Sigmoid colon (tissue), 4 donors: ENCODE measurements around the gene MC1R.

Source experiments
- EP300 ChIP-seq, 4 donors: sonication (generic); formaldehyde crosslinking; IDR thresholded peaks; one replicate each; pipeline ENCODE4 v1.6.1; 2017; ENCODE audit warnings: antibody characterized with exemption in 4 of 4
- POLR2A ChIP-seq, 2 donors: fragments of 450-650 bp; IDR thresholded peaks; one replicate each; pipeline ENCODE4 v1.6.1; 2016; ENCODE audit warnings: antibody characterized with exemption in 2 of 2, mild to moderate bottlenecking in 2 of 2, moderate library complexity in 2 of 2
- TF ChIP-seq, protein P1 (sequence below), 4 experiments: fragments of 450-650 bp in 3 of 4; fragments of 200-600 bp in 1 of 4; IDR thresholded peaks; one replicate each; pipeline ENCODE4 v1.5.1; 2016 to 2019; ENCODE audit warnings: antibody characterized with exemption in 4 of 4, mild to moderate bottlenecking in 3 of 4, moderate library complexity in 2 of 4

DNA sequence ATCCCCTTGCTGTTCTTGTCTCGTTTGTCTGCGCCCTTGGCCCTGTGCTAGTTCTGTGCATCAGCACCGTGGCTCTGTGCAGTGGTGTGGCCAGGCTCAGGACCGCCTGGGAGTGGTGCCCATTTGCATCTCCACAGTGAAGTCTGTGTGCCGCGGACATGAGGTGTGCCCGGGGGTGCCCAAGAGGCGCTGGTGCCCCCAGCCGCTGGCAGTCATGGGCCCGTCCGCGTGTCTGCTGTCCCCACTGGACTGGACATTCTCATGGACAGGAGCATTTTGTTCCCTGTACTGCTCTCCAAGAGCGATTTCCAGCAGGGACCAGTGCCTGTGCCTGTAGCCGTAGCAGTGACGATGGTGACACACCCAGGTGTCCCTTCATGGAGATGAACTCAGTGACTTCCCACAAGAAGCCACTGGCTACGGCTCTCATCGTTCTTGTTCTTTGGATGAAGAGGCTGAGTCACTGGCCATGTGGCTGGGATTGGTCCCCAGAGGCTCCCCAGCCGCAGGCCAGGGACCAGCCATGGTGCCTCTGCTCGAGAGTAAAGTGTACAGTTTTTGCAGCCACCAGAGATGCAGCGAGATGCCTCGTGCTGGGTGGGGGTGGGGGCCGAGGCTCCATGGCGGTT, 13.0 kb upstream of the MC1R start:
- TF ChIP-seq POLR2A (IDR thresholded peaks at IDR 0.05) (no peak), EP300 (IDR thresholded peaks at IDR 0.05) (no peak)
- TF ChIP-seq, protein P1, sequence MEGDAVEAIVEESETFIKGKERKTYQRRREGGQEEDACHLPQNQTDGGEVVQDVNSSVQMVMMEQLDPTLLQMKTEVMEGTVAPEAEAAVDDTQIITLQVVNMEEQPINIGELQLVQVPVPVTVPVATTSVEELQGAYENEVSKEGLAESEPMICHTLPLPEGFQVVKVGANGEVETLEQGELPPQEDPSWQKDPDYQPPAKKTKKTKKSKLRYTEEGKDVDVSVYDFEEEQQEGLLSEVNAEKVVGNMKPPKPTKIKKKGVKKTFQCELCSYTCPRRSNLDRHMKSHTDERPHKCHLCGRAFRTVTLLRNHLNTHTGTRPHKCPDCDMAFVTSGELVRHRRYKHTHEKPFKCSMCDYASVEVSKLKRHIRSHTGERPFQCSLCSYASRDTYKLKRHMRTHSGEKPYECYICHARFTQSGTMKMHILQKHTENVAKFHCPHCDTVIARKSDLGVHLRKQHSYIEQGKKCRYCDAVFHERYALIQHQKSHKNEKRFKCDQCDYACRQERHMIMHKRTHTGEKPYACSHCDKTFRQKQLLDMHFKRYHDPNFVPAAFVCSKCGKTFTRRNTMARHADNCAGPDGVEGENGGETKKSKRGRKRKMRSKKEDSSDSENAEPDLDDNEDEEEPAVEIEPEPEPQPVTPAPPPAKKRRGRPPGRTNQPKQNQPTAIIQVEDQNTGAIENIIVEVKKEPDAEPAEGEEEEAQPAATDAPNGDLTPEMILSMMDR (IDR thresholded peaks at IDR 0.05), result no peak
